Measurements from ENCODE around the gene SIAH3. TPM values are rescaled to one million over a fixed set of nuclear protein-coding genes. Genes with fewer than 3 reads are reported as not detected.

SIAH3 gene
- total RNA-seq, 2 donors from 2014 or later: not detected

DNA sequence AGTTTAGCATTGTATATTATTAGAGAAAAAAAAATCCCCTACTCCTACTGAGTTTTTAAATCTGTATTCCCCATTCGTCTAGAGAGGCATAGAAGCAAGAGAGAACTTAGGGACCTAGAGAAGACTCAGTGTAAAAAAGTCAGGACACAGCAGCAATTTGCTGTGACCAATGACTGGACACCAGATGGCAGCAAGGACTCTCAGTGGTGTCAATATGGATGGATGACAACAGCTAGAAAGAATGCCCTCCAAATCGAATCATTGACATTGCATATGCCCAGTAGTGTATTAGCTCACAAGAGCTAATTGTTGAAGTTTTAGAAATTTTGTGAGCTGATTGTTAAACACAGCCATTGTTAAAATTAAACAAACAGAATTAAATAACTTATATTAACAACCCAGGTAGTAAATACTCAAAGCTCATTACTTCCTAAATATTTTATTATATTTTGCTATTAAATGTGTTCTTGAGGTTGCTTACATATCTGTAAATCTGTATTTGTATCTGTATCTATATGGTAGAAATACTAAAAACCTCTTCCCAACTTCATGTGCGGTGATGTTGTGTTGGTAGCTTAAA is 43.9 kb downstream of the SIAH3 start:
- Histone ChIP-seq H3K9ac (ENCODE audit: low read depth in 2 of 2, low read length in 2 of 2) (no peak overlapping the region), H3K36me3 (no peaks in the 10 kb centered on the region), H3K4me1 (no peaks in the 10 kb centered on the region), H3K9me3 (no peaks in the 10 kb centered on the region), H3K27me3 (no peaks in the 10 kb centered on the region), H3K27ac (no peak overlapping the region), H3K4me3 (no peak overlapping the region)
- intact Hi-C loops (cut with DNase I): no loop called here
- TF ChIP-seq, protein P1, sequence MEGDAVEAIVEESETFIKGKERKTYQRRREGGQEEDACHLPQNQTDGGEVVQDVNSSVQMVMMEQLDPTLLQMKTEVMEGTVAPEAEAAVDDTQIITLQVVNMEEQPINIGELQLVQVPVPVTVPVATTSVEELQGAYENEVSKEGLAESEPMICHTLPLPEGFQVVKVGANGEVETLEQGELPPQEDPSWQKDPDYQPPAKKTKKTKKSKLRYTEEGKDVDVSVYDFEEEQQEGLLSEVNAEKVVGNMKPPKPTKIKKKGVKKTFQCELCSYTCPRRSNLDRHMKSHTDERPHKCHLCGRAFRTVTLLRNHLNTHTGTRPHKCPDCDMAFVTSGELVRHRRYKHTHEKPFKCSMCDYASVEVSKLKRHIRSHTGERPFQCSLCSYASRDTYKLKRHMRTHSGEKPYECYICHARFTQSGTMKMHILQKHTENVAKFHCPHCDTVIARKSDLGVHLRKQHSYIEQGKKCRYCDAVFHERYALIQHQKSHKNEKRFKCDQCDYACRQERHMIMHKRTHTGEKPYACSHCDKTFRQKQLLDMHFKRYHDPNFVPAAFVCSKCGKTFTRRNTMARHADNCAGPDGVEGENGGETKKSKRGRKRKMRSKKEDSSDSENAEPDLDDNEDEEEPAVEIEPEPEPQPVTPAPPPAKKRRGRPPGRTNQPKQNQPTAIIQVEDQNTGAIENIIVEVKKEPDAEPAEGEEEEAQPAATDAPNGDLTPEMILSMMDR (IDR thresholded peaks at IDR 0.05): no peak
- no peak for DNase-seq

DNA sequence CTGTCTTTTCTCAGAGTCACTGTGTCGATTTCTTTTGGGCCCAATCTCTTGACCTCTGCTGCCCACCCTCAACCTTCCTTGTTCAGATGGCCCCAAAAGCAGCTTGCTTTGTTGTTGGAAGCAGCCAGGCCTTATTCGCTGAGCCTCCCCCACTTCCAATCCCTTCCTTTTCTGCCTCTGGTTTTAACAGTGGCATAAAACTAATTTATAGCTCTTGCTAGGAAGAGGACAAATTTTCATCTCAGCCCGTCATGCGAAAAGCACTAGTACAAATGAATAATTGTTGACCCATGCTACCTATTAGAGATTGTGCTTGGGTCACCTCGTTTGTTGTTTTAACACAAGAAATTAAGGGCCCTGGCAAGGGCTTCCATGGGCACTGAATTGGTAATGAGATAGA is 51.1 kb downstream of the SIAH3 start:
- no peak overlapping the region for H3K4me3 ChIP-seq
- intact Hi-C loops (cut with DNase I): no loop called here
- H3K9me3 ChIP-seq: no peaks in the 10 kb centered on the region
- no peaks in the 10 kb centered on the region for H3K27me3 ChIP-seq
- no peaks in the 10 kb centered on the region for H3K4me1 ChIP-seq
- no peak for DNase-seq
- TF ChIP-seq, protein P1 (IDR thresholded peaks at IDR 0.05): no peak
- no peak overlapping the region for H3K9ac ChIP-seq (ENCODE audit: low read depth in 2 of 2, low read length in 2 of 2)
- no peaks in the 10 kb centered on the region for H3K36me3 ChIP-seq
- H3K27ac ChIP-seq: no peak overlapping the region

DNA sequence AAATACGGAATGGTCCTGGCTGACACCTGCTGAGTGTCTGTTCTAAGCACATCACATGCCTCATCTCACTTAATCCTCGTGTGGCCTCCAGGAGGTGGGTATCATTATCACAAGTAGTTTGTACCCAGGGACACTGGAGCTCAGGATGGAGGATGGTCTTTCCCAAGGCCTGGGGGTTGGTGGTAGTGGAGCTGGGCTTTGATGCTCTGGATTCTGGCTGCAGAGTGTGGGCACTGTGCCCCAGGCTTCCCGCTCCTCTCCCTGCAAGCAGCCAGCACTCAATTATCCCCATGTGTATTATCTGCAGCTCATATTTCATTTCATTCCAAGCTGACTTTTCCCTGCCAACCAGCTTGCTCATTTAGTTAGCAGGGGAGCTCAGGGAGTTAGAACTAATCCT is 52.1 kb downstream of the SIAH3 start:
- H3K9me3 ChIP-seq: no peaks in the 10 kb centered on the region
- H3K27me3 ChIP-seq: no peaks in the 10 kb centered on the region
- no peak overlapping the region for H3K27ac ChIP-seq
- H3K4me3 ChIP-seq: no peak overlapping the region
- H3K9ac ChIP-seq (ENCODE audit: low read depth in 2 of 2, low read length in 2 of 2): no peak overlapping the region
- no peak for DNase-seq
- intact Hi-C loops (cut with DNase I): no loop called here
- H3K36me3 ChIP-seq: no peaks in the 10 kb centered on the region
- no peaks in the 10 kb centered on the region for H3K4me1 ChIP-seq
- TF ChIP-seq, protein P1 (IDR thresholded peaks at IDR 0.05): no peak

DNA sequence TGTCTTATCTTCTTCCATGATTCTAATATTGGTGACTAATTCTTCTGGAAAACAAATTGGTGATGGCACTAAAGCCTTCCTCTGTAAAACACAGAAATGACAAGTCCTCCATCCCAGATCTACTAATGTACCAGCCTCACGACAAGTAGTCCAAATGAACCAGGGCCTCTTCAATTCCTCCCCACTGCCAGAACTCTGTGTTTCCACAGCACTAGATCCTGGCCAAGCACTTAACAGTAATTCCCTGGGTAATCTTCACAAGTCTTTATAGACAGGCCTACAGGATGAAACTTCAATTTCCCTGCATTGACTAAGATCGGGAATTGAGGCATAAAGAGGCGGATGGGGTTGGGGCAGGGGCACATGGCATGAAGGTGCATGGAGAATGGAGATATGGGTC is 52.7 kb downstream of the SIAH3 start:
- TF ChIP-seq, protein P1 (IDR thresholded peaks at IDR 0.05): no peak
- no peaks in the 10 kb centered on the region for H3K9me3 ChIP-seq
- H3K4me1 ChIP-seq: no peaks in the 10 kb centered on the region
- no peaks in the 10 kb centered on the region for H3K27me3 ChIP-seq
- intact Hi-C loops (cut with DNase I): no loop called here
- no peak overlapping the region for H3K4me3 ChIP-seq
- no peaks in the 10 kb centered on the region for H3K36me3 ChIP-seq
- no peak for DNase-seq
- H3K27ac ChIP-seq: no peak overlapping the region
- H3K9ac ChIP-seq (ENCODE audit: low read depth in 2 of 2, low read length in 2 of 2): no peak overlapping the region

DNA sequence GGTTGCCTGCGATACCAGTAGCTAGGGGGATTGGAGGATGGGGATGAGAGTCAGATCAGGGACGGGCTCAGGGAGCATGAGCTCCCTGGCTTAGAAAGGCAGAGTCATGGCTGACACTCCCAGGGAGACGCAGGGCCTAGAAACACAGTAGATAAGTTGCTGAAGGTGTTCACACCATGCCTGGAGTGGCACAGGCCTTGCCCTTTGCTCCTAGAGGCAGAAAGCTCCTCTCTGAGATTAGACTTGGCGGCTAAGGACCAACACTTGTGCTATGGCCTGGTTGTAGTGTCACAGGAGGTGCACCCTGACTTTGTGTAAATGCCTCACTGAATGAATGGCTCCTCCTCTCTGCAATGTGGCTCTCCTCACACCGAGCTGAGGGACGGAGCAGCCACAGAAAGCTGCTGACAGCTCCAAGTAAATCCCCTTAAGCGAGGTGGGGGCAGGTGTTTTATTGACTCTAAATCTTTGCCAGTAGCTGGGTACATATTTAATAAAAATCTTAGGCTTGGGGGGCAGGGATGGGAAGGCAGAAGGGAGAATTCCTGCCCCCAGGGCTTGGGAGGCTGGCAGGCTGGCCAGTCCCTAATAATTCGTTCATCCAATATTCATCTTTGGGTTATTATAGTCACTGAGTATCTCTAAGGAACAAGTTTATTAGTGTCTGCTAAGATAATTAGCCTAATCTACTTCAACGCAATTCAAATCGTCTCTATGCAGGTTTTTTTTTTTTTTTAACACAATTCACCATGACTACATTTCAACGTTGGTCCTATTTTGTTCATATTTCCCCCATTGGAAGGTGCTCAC is 54.9 kb downstream of the SIAH3 start:
- Histone ChIP-seq H3K4me1 (no peaks in the 10 kb centered on the region), H3K27ac (no peak overlapping the region), H3K9me3 (no peaks in the 10 kb centered on the region), H3K4me3 (no peak overlapping the region), H3K36me3 (no peaks in the 10 kb centered on the region), H3K9ac (ENCODE audit: low read depth in 2 of 2, low read length in 2 of 2) (no peak overlapping the region), H3K27me3 (no peaks in the 10 kb centered on the region)
- TF ChIP-seq, protein P1 (IDR thresholded peaks at IDR 0.05): no peak
- DNase-seq: no peak
- intact Hi-C loops (cut with DNase I): no loop called here

Measured in colonic mucosa (tissue), 4 donors.